HCT116 (cell line): ENCODE measurements around the gene TEX261. TPM values are rescaled to one million over a fixed set of nuclear protein-coding genes. Genes with fewer than 3 reads are reported as not detected.

Source experiments
- ATAC-seq: fragments of 200-7000 bp; cut with Tn5 transposase; 2 replicates; pipeline ENCODE4 v1.9.1; 2020; ENCODE audit warnings: mild to moderate bottlenecking, moderate library complexity
- BruUV-seq: library from RNA; stranded (reverse); fragments of 400-500 nt; replicated peaks from 2 replicates; lab custom pipeline; 2021; lab: Mats Ljungman, UMichigan
- CTCF ChIA-PET: fragments of 300-600 bp; sonication (Branson Sonifier 250); formaldehyde crosslinking; loops from one replicate; lab custom pipeline; 2021; ENCODE audit warnings: antibody characterized with exemption; lab: Charles Lee
- POLR2A ChIA-PET: fragments of 300-600, 350-600 bp; sonication (Branson Sonifier 250); formaldehyde crosslinking; loops from one replicate; lab custom pipeline; 2021; ENCODE audit warnings: antibody characterized with exemption; lab: Charles Lee
- RAD21 ChIA-PET, 2 experiments: fragments of 300-600 bp; sonication (Branson Sonifier 250); formaldehyde crosslinking; loops; one replicate each; lab custom pipeline; 2023; ENCODE audit warnings: low total read pairs in 2 of 2; ENCODE audit not compliant: uncharacterized antibody in 2 of 2, unreplicated experiment in 2 of 2, low non-redundant PET in 1 of 2; lab: Charles Lee
- DNase-seq: peaks from one replicate; pipeline ENCODE4 v3.0.0-alpha.2; 2010; ENCODE audit warnings: low read depth, low spot score
- H2AFZ ChIP-seq: fragments of 200-600 bp; shearing (Covaris generic), sonication (generic); 2 replicates; pipeline ENCODE4 v1.6.1; 2017; ENCODE audit warnings: low read depth, mixed run types, mixed read lengths, antibody characterized with exemption, low read length; ENCODE audit not compliant: poor library complexity, severe bottlenecking
- H3K27ac ChIP-seq: 2 replicates; pipeline ENCODE4 v1.5.1; 2012; ENCODE audit warnings: low read depth, low read length
- H3K27me3 ChIP-seq: fragments of 200-600 bp; sonication (generic); 2 replicates; pipeline ENCODE4 v1.6.1; 2016; ENCODE audit warnings: mixed run types, low read length, mixed read lengths; ENCODE audit not compliant: insufficient read depth
- H3K36me3 ChIP-seq, 2 experiments: fragments of 200-500 bp in 1 of 2; fragments of 200-600 bp in 1 of 2; sonication (Bioruptor generic) in 1 of 2; sonication (generic) in 1 of 2; 2 replicates each; pipeline versions ENCODE4 v1.5.1 to v1.6.1; 2014 to 2016; ENCODE audit warnings: low read length in 2 of 2, inconsistent platforms in 1 of 2, mixed read lengths in 1 of 2, mixed run types in 1 of 2; ENCODE audit not compliant: insufficient read depth in 2 of 2, control insufficient read depth in 1 of 2
- H3K4me1 ChIP-seq, 2 experiments: fragments of 200-600 bp in 1 of 2; sonication (generic) in 1 of 2; 2 replicates each; pipeline versions ENCODE4 v1.5.1 to v1.6.1; 2012 to 2017; ENCODE audit warnings: low read length in 2 of 2, inconsistent platforms in 1 of 2, mild to moderate bottlenecking in 1 of 2, mixed read lengths in 1 of 2, mixed run types in 1 of 2, moderate library complexity in 1 of 2; ENCODE audit not compliant: insufficient read depth in 2 of 2, control insufficient read depth in 1 of 2
- H3K4me2 ChIP-seq: fragments of 200-600 bp; sonication (generic); 2 replicates; pipeline ENCODE4 v1.6.1; 2017; ENCODE audit warnings: mixed run types, low read length, mixed read lengths
- H3K4me3 ChIP-seq, 2 experiments: fragments of 200-600 bp in 1 of 2; sonication (generic) in 1 of 2; replicated peaks in 1 of 2; 2 replicates each; pipeline ENCODE4 v1.5.1; 2011 to 2016; ENCODE audit warnings: low read length in 2 of 2, control low read depth in 1 of 2, low read depth in 1 of 2, mild to moderate bottlenecking in 1 of 2, mixed read lengths in 1 of 2, mixed run types in 1 of 2
- H3K79me2 ChIP-seq: fragments of 200-600 bp; sonication (generic); 2 replicates; pipeline ENCODE4 v1.6.1; 2017; ENCODE audit warnings: mild to moderate bottlenecking, mixed run types, low read length, moderate library complexity, mixed read lengths; ENCODE audit not compliant: insufficient read depth
- H3K9ac ChIP-seq: fragments of 200-600 bp; sonication (generic); 2 replicates; pipeline ENCODE4 v1.6.1; 2016; ENCODE audit warnings: low read length, mixed read lengths
- H3K9me2 ChIP-seq: fragments of 200-600 bp; sonication (generic), shearing (Covaris generic); 2 replicates; pipeline ENCODE4 v1.6.1; 2017; ENCODE audit warnings: mixed run types, mild to moderate bottlenecking, moderate library complexity; ENCODE audit not compliant: insufficient read depth
- H3K9me3 ChIP-seq, 2 experiments: fragments of 200-500 bp in 1 of 2; fragments of 200-600 bp in 1 of 2; sonication (Bioruptor generic) in 1 of 2; sonication (generic) in 1 of 2; 2 replicates each; pipeline ENCODE4 v1.6.1; 2014 to 2017; ENCODE audit warnings: low read length in 2 of 2, mixed read lengths in 2 of 2, inconsistent platforms in 1 of 2, low read depth in 1 of 2, mild to moderate bottlenecking in 1 of 2, mixed run types in 1 of 2, moderate library complexity in 1 of 2; ENCODE audit not compliant: control insufficient read depth in 1 of 2, insufficient read depth in 1 of 2
- H4K20me1 ChIP-seq: fragments of 200-600 bp; sonication (generic), shearing (Covaris generic); 2 replicates; pipeline ENCODE4 v1.6.1; 2017; ENCODE audit warnings: mixed run types, mild to moderate bottlenecking, moderate library complexity; ENCODE audit not compliant: insufficient read depth
- EGR1 ChIP-seq: IDR thresholded peaks from 2 replicates; pipeline ENCODE4 v1.6.1; 2012; ENCODE audit warnings: low read depth
- FOSL1 ChIP-seq: IDR thresholded peaks from 2 replicates; pipeline ENCODE4 v1.6.1; 2012; ENCODE audit warnings: low read depth
- SRF ChIP-seq: IDR thresholded peaks from 2 replicates; pipeline ENCODE4 v1.6.1; 2012; ENCODE audit warnings: low read depth
- intact Hi-C: fragments of 100-400 bp; cut with micrococcal nuclease; formaldehyde crosslinking; loops from 2 replicates; pipeline ENCODE4 v1.10.0; 2022
- total RNA-seq: library from RNA; stranded (reverse); gene quantifications from one replicate; pipeline ENCODE4 v1.2.1, GENCODE V29; 2021; ENCODE audit not compliant: unreplicated experiment
- TF ChIP-seq, protein P1 (sequence below): IDR thresholded peaks from 2 replicates; pipeline ENCODE4 v1.6.1; 2012
- TF ChIP-seq, protein P2 (sequence below), 3 experiments: fragments of 200-600 bp in 1 of 3; sonication (generic) in 1 of 3; IDR thresholded peaks in 2 of 3; conservative IDR thresholded peaks in 1 of 3; 2 replicates each; pipeline ENCODE4 v1.5.1; 2012 to 2017; ENCODE audit warnings: low read depth in 2 of 3, low read length in 2 of 3, antibody characterized with exemption in 1 of 3, borderline replicate concordance in 1 of 3, control low read depth in 1 of 3, mild to moderate bottlenecking in 1 of 3, mixed read lengths in 1 of 3, mixed run types in 1 of 3, moderate library complexity in 1 of 3; ENCODE audit not compliant: insufficient read depth in 1 of 3

TEX261 gene
- total RNA-seq, 1 experiment from 2014 or later, result 37.9 TPM

DNA sequence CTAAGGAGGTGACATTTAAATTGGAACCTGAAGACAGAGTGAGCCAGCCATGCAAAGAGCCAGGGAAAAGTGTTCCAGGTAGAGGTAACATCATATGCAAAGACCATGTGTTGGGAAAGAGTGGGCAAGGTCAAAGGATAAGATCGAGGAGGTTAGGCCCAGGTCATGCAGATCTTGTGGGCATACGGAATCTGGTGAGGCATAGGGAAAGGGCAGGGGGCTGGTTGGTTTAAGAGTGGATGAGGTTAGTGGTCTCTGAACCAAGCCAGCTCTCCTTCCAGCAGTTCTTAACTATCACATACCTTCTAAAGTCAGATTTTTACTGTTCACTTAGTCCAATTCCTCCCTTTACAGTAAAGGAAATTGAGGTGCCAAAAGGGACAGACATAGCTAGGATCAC is 13.3 kb downstream of the TEX261 start:
- peaks cover 5 to 23% of the 10 kb centered on the region in 2 experiments; a peak in 3 of 4 replicates for H3K4me1 ChIP-seq
- no peak overlapping the region for H2AFZ ChIP-seq
- no peak overlapping the region for H3K4me3 ChIP-seq
- BruUV-seq, result no TSS peak
- no peaks in the 10 kb centered on the region for H3K79me2 ChIP-seq
- no peak overlapping the region for H3K4me2 ChIP-seq
- peaks cover 3% of the 10 kb centered on the region in 2 experiments; a peak in 2 of 4 replicates for H3K36me3 ChIP-seq
- H3K27me3 ChIP-seq, result no peaks in the 10 kb centered on the region
- ChIA-PET CTCF (no interaction called here), RAD21 (no interaction called here), POLR2A (no interaction called here)
- intact Hi-C loops, result no loop called here
- TF ChIP-seq FOSL1, result no peak
- no peaks in the 10 kb centered on the region for H4K20me1 ChIP-seq
- H3K9me3 ChIP-seq, result no peaks in the 10 kb centered on the region
- DNase-seq (no peak), ATAC-seq (no peak)
- H3K9ac ChIP-seq, result no peak overlapping the region
- H3K27ac ChIP-seq, result no peak overlapping the region
- H3K9me2 ChIP-seq, result no peaks in the 10 kb centered on the region

DNA sequence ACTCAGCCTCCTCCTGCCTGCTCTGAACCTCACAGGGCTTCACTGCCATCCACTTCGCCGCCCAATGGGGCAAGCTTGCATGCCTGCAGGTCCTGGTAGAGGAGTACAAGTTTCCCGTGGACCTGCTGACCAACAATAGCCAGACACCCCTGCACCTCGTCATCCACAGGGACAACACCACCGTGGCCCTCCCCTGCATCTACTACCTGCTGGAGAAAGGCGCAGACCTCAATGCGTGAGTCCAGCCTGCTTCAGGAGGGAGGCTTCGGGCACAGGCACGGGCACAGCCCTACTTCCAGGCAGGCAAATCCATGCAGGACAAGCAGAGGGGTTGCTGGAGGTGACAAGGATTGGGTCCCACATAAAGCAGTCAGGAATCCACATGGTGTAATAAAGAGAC is 15.0 kb downstream of the TEX261 start:
- Histone ChIP-seq H3K9me3 (no peaks in the 10 kb centered on the region), H4K20me1 (no peaks in the 10 kb centered on the region), H3K9ac (no peak overlapping the region), H2AFZ (no peak overlapping the region), H3K4me2 (no peak overlapping the region), H3K27ac (no peak overlapping the region), H3K79me2 (no peaks in the 10 kb centered on the region), H3K4me3 (no peak overlapping the region), H3K9me2 (no peaks in the 10 kb centered on the region)
- RAD21 ChIA-PET, result no interaction called here
- DNase-seq, result no peak
- POLR2A ChIA-PET, result no interaction called here
- no TSS peak for BruUV-seq
- TF ChIP-seq, protein P1, sequence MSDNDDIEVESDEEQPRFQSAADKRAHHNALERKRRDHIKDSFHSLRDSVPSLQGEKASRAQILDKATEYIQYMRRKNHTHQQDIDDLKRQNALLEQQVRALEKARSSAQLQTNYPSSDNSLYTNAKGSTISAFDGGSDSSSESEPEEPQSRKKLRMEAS, result no peak
- TF ChIP-seq SRF (no peak), EGR1 (no peak)
- TF ChIP-seq, protein P2, sequence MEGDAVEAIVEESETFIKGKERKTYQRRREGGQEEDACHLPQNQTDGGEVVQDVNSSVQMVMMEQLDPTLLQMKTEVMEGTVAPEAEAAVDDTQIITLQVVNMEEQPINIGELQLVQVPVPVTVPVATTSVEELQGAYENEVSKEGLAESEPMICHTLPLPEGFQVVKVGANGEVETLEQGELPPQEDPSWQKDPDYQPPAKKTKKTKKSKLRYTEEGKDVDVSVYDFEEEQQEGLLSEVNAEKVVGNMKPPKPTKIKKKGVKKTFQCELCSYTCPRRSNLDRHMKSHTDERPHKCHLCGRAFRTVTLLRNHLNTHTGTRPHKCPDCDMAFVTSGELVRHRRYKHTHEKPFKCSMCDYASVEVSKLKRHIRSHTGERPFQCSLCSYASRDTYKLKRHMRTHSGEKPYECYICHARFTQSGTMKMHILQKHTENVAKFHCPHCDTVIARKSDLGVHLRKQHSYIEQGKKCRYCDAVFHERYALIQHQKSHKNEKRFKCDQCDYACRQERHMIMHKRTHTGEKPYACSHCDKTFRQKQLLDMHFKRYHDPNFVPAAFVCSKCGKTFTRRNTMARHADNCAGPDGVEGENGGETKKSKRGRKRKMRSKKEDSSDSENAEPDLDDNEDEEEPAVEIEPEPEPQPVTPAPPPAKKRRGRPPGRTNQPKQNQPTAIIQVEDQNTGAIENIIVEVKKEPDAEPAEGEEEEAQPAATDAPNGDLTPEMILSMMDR (IDR thresholded peaks at IDR 0.05 in 2 of 3, conservative IDR thresholded peaks at IDR 0.05 in 1 of 3; ENCODE audit: borderline replicate concordance in 1 of 3, insufficient read depth in 1 of 3, low read depth in 2 of 3, low read length in 2 of 3), result no peak
- TF ChIP-seq, all 23 proteins: peak for 0
- Histone ChIP-seq H3K27me3 (no peaks in the 10 kb centered on the region), H3K36me3 (no peaks in the 10 kb centered on the region; a peak in 1 of 4 replicates), H3K4me1 (peaks cover 7 to 23% of the 10 kb centered on the region in 2 experiments; a peak in 3 of 4 replicates)
- CTCF ChIA-PET, result no interaction called here
- intact Hi-C loops, result no loop called here
- no peak for ATAC-seq
